Memory B cell (primary cell): Measurements from ENCODE around the gene ADIPOQ.
A peak's percentile ranks its signal among the peaks of the same experiment; 100 is the strongest.
"Not testable (repeated sequence)": the region's sequence is repeated elsewhere in the genome, so short reads cannot be mapped to it uniquely, and the experiment has no call there.

Experiments
- ATAC-seq: fragments of 150-1000 bp; cut with Tn5 transposase; 2 replicates; pipeline ENCODE4 v1.10.0; 2021; ENCODE audit warnings: low read depth, mild to moderate bottlenecking, moderate library complexity
- DNase-seq, 2 donors: peaks; one replicate each; pipeline ENCODE4 v3.0.0; 2022; ENCODE audit warnings: low spot score in 2 of 2
- H3K27ac Mint-ChIP-seq: one replicate; pipeline ENCODE4 v1.8.0; 2022; ENCODE audit warnings: mild to moderate bottlenecking, moderate library complexity, mixed read lengths
- H3K27me3 Mint-ChIP-seq: one replicate; pipeline ENCODE4 v1.8.0; 2022; ENCODE audit warnings: mixed read lengths
- H3K36me3 Mint-ChIP-seq: one replicate; pipeline ENCODE4 v1.8.0; 2022; ENCODE audit warnings: mild to moderate bottlenecking, mixed read lengths
- H3K4me1 Mint-ChIP-seq: one replicate; pipeline ENCODE4 v1.8.0; 2022; ENCODE audit warnings: mixed read lengths
- H3K4me3 Mint-ChIP-seq: one replicate; pipeline ENCODE4 v1.8.0; 2022; ENCODE audit warnings: mild to moderate bottlenecking, moderate library complexity, mixed read lengths
- H3K9me3 Mint-ChIP-seq: one replicate; pipeline ENCODE4 v1.8.0; 2022; ENCODE audit warnings: mixed read lengths

Gene ADIPOQ

DNA sequence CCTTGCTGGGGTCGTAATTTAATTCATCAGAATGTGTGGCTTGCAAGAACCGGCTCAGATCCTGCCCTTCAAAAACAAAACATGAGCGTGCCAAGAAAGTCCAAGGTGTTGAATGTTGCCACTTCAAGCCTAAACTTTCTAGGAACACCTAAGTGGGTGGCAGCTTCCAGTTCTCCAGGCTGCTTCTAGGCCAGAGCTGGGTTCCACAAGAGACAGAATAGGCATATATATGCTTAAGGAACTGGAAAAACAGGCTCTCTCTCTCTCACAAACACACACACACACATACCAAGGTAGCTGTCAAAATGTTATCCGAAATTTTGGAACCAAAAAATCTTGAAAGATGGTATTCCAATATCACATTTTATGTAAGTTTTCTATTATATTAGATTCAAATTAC lies 890 bp upstream of the ADIPOQ start:
- H3K27me3 Mint-ChIP-seq = peaks cover 9% of the 10 kb centered on the region
- H3K36me3 Mint-ChIP-seq = no peaks in the 10 kb centered on the region
- ATAC-seq = no peak

DNA sequence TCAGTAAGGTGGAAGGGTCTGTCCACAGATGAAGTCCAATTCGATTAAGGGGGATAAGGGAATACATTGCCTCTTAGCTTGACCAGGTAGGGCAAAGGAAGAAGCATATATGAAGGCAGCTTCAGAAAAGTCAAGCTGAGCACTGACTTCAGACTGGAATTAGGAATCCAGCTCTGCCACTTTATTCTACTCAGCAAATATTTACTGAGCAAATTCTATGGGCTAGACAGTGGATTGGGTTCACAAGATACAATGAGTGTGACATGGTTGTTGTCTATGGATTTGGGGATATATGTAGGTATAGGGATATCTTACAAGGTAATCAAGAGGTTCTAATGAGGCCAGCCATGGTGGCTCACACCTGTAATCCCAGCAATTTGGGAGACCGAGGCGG lies 526 bp downstream of the ADIPOQ start:
- peaks cover 11% of the 10 kb centered on the region for H3K27me3 Mint-ChIP-seq
- H3K4me1 Mint-ChIP-seq = no peaks in the 10 kb centered on the region
- H3K36me3 Mint-ChIP-seq = no peaks in the 10 kb centered on the region
- no peak overlapping the region for H3K4me3 Mint-ChIP-seq
- DNase-seq (no peak), ATAC-seq (no peak)
- H3K9me3 Mint-ChIP-seq = no peaks in the 10 kb centered on the region
- H3K27ac Mint-ChIP-seq = no peak overlapping the region

More for the DNA sequence above, 890 bp upstream of the ADIPOQ start:
- DNase-seq = no peak
- Mint-ChIP-seq H3K4me3 (no peak overlapping the region), H3K27ac (no peak overlapping the region), H3K4me1 (no peaks in the 10 kb centered on the region), H3K9me3 (no peaks in the 10 kb centered on the region)

DNA sequence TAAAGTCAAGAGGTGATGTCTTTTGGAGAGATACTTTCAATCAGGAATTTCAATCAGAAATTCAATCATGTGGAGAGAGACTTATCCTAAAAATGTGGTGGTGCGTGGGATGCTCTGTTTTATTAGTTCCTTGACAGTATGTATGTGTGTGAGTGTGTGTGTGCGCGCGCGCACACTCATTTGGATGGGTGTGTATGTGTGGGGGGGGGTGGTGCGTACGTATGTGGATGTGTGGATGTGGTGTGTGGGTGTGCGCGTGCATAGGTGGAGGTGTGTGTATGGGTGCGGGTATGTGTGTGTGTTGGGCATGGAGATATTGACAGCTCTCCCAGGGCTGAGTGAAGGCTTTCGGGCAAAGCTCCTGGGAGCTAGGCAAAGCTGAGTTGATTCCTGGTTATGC lies 2.4 kb downstream of the ADIPOQ start:
- ATAC-seq (no peak), DNase-seq (peak in 1 of 2 donors; percentile 3)
- Mint-ChIP-seq H3K4me3 (no peak overlapping the region), H3K36me3 (no peaks in the 10 kb centered on the region), H3K9me3 (no peaks in the 10 kb centered on the region), H3K27ac (no peak overlapping the region), H3K4me1 (peaks cover 5% of the 10 kb centered on the region), H3K27me3 (peaks cover 9% of the 10 kb centered on the region)

DNA sequence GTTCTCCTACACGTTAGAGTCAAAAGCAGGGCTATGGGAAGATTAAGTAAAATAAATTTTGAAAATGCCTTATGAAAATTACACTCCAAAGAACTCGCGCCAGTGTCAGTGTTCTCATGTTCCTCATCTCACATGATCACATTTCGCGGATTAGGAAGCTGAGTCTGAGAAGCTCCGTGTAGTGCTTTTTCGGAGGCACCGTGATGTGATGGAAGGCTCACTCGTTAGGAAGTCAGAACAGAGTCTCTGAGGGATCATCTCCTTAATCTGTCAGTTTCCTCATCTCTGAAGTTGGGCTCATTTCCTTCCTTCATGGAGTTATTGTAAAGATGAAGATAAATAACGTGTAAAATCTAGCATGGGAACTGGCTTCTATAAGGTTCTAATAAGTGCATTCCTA lies 3.2 kb downstream of the ADIPOQ start:
- Mint-ChIP-seq H3K4me3 (no peak overlapping the region), H3K9me3 (no peaks in the 10 kb centered on the region), H3K4me1 (peaks cover 5% of the 10 kb centered on the region), H3K27ac (no peak overlapping the region), H3K27me3 (peaks cover 9% of the 10 kb centered on the region), H3K36me3 (no peaks in the 10 kb centered on the region)
- ATAC-seq = no peak
- DNase-seq = no peak

DNA sequence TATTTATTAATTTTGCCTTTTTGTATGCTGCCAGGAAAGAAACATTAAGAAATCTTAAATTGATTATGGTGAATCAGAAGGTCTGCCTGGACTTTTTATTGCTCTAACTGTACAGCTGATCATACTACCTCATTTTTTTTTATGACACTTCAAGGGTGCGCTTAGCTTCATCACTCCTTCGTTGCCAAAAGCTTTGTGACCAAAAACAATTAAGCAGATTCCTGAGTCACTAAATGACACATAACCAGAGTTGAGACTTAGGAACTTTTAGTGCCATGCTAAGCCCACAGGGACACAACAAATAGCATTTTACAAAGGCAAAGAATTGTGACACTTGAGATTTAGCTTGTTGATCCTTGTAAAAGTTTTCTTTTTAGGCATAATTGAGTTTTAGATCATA lies 4.9 kb downstream of the ADIPOQ start:
- H3K36me3 Mint-ChIP-seq = no peaks in the 10 kb centered on the region
- ATAC-seq (no peak), DNase-seq (peak in 1 of 2 donors; percentile 1)
- peaks cover 12% of the 10 kb centered on the region for H3K4me1 Mint-ChIP-seq
- H3K27ac Mint-ChIP-seq = no peak overlapping the region
- H3K9me3 Mint-ChIP-seq = peaks cover 3% of the 10 kb centered on the region
- peaks cover 9% of the 10 kb centered on the region for H3K27me3 Mint-ChIP-seq
- no peak overlapping the region for H3K4me3 Mint-ChIP-seq

DNA sequence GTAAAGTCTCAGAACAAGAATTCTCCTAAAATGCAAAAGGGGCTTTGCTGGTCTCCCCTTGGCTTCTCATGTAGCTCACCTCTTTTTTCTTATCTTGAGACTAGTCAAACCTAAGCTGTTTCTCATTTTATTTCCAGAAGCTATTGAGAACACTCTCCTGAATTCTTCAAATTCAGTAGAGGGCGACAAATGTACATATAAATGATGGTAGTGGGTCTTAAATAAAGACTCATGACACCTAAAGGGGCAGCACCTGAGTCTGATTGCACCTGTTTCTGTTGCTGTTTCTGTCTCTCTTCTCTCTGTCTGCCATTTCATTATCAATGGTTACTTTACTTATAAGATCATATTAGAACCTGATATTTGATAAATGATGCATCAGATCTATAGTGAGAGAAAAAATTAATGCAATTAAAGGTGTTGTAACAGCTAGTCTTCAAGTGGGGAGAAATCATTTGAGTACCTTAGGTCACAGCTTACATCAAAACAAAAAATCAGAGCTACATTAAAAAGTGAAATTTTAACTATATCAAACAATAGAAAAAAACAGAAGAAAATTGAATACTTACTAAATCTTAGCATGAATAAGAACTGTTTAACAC lies 7.0 kb downstream of the ADIPOQ start:
- peak in 1 of 2 donors; percentile 62 for DNase-seq
- peak overlapping the region; percentile 64 for H3K27ac Mint-ChIP-seq

DNA sequence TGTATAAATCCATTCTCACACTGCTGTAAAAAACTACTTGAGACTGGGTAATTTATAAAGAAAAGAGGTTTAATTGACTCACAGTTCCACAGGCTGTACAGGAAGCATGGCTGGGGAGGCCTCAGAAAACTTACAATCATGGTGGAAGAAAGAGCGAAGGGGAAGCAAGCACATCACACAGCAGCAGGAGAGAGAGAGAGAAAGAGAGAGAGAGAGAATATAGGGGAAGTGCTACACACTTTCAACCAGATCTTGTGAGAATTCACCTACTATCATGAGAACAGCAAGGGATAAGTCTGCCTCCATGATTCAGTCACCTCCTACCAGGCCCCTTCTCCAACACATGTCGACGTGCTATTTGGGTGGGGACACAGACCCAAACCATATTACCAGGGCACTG lies 9.3 kb downstream of the ADIPOQ start:
- Mint-ChIP-seq H3K4me1 (peaks cover 12% of the 10 kb centered on the region), H3K27ac (peak overlapping the region; percentile 4)
- H3K4me3 Mint-ChIP-seq = not testable (repeated sequence)

More for the DNA sequence above, 7.0 kb downstream of the ADIPOQ start:
- Mint-ChIP-seq H3K27me3 (peaks cover 7% of the 10 kb centered on the region), H3K4me3 (no peak overlapping the region), H3K36me3 (no peaks in the 10 kb centered on the region), H3K4me1 (peaks cover 12% of the 10 kb centered on the region), H3K9me3 (peaks cover 3% of the 10 kb centered on the region)
- peak; percentile 98 for ATAC-seq

DNA sequence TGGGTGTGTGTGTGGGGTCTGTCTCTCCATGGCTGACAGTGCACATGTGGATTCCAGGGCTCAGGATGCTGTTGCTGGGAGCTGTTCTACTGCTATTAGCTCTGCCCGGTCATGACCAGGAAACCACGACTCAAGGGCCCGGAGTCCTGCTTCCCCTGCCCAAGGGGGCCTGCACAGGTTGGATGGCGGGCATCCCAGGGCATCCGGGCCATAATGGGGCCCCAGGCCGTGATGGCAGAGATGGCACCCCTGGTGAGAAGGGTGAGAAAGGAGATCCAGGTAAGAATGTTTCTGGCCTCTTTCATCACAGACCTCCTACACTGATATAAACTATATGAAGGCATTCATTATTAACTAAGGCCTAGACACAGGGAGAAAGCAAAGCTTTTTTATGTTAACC lies 10.5 kb downstream of the ADIPOQ start:
- Mint-ChIP-seq H3K4me1 (peaks cover 16% of the 10 kb centered on the region), H3K9me3 (peaks cover 7% of the 10 kb centered on the region), H3K27ac (no peak overlapping the region), H3K36me3 (peaks cover 3% of the 10 kb centered on the region), H3K4me3 (no peak overlapping the region), H3K27me3 (no peaks in the 10 kb centered on the region)
- DNase-seq = no peak
- ATAC-seq = no peak

More for the DNA sequence above, 9.3 kb downstream of the ADIPOQ start:
- not testable (repeated sequence) for H3K9me3 Mint-ChIP-seq, H3K27me3 Mint-ChIP-seq, H3K36me3 Mint-ChIP-seq, DNase-seq
- peak; percentile 50 for ATAC-seq

DNA sequence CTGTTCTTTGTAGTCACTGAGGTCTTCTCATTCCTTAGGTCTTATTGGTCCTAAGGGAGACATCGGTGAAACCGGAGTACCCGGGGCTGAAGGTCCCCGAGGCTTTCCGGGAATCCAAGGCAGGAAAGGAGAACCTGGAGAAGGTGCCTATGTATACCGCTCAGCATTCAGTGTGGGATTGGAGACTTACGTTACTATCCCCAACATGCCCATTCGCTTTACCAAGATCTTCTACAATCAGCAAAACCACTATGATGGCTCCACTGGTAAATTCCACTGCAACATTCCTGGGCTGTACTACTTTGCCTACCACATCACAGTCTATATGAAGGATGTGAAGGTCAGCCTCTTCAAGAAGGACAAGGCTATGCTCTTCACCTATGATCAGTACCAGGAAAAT lies 11.6 kb downstream of the ADIPOQ start:
- Mint-ChIP-seq H3K4me1 (peaks cover 16% of the 10 kb centered on the region), H3K27me3 (no peaks in the 10 kb centered on the region), H3K36me3 (peaks cover 3% of the 10 kb centered on the region), H3K27ac (no peak overlapping the region), H3K9me3 (peaks cover 8% of the 10 kb centered on the region), H3K4me3 (no peak overlapping the region)
- DNase-seq = no peak
- ATAC-seq = no peak

DNA sequence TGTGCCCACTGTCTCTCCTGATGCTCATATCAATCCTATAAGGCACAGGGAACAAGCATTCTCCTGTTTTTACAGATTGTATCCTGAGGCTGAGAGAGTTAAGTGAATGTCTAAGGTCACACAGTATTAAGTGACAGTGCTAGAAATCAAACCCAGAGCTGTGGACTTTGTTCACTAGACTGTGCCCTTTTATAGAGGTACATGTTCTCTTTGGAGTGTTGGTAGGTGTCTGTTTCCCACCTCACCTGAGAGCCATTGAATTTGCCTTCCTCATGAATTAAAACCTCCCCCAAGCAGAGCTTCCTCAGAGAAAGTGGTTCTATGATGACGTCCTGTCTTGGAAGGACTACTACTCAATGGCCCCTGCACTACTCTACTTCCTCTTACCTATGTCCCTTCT lies 12.4 kb downstream of the ADIPOQ start:
- ATAC-seq = no peak
- Mint-ChIP-seq H3K27me3 (no peaks in the 10 kb centered on the region), H3K36me3 (peaks cover 3% of the 10 kb centered on the region), H3K4me1 (peaks cover 11% of the 10 kb centered on the region), H3K4me3 (no peak overlapping the region), H3K9me3 (peaks cover 9% of the 10 kb centered on the region), H3K27ac (no peak overlapping the region)
- DNase-seq = no peak

DNA sequence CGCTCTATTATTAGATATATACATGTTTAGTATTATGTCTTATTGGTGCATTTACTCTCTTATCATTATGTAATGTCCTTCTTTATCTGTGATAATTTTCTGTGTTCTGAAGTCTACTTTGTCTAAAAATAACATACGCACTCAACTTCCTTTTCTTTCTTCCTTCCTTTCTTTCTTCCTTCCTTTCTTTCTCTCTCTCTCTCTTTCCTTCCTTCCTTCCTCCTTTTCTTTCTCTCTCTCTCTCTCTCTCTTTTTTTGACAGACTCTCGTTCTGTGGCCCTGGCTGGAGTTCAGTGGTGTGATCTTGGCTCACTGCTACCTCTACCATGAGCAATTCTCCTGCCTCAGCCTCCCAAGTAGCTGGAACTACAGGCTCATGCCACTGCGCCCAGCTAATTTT lies 15.2 kb downstream of the ADIPOQ start:
- Mint-ChIP-seq H3K36me3 (peaks cover 3% of the 10 kb centered on the region), H3K9me3 (peaks cover 6% of the 10 kb centered on the region), H3K4me1 (peaks cover 4% of the 10 kb centered on the region), H3K4me3 (no peak overlapping the region), H3K27me3 (no peaks in the 10 kb centered on the region), H3K27ac (peak overlapping the region; percentile 66)
- DNase-seq (no peak), ATAC-seq (no peak)

DNA sequence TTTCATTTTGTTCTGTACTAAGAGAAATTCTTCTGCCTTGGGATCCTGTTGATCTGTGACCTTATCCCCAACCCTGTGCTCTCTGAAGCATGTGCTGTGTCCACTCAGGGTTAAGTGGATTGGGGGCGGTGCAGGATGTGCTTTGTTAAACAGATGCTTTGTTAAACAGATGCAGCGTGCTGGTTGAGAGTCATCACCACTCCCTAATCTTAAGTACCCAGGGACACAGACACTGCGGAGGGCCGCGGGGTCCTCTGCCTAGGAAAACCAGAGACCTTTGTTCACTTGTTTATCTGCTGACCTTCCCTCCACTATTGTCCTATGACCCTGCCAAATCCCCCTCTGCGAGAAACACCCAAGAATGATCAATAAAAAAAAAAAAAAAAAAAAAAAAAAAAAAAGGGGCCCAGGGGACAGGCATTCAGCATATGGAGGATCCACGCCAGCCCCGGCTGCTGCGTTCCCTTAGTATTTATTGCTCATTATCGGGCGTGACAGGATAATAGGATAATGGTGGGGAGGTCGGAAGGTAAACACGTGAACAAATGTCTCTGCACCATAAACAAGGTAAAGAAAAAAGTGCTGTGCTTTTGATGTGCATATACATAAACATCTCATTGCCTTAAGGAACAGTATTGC lies 22.8 kb downstream of the ADIPOQ start:
- DNase-seq, H3K36me3 Mint-ChIP-seq, H3K27ac Mint-ChIP-seq, H3K27me3 Mint-ChIP-seq, H3K4me1 Mint-ChIP-seq, H3K4me3 Mint-ChIP-seq, H3K9me3 Mint-ChIP-seq, ATAC-seq: not testable (repeated sequence)

DNA sequence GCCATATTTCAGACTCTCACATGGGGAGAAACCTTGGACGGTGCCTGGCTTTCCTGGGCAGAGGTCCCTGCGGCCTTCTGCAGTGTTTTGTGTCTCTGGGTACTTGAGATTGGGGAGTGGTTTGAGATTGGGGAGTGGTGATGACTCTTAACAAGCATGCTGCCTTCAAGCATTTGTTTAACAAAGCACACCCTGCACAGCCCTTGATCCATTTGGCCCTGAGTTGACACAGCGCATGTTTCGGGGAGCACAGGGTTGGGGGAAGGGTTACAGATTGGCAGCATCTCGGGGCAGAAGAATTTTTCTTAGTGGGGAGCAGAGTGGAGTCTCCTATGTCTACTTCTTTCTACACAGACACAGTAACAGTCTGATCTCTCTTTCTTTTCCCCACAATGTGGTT lies 23.6 kb downstream of the ADIPOQ start:
- not testable (repeated sequence) for H3K36me3 Mint-ChIP-seq, ATAC-seq, H3K27ac Mint-ChIP-seq, H3K9me3 Mint-ChIP-seq, H3K27me3 Mint-ChIP-seq, H3K4me1 Mint-ChIP-seq, DNase-seq, H3K4me3 Mint-ChIP-seq

DNA sequence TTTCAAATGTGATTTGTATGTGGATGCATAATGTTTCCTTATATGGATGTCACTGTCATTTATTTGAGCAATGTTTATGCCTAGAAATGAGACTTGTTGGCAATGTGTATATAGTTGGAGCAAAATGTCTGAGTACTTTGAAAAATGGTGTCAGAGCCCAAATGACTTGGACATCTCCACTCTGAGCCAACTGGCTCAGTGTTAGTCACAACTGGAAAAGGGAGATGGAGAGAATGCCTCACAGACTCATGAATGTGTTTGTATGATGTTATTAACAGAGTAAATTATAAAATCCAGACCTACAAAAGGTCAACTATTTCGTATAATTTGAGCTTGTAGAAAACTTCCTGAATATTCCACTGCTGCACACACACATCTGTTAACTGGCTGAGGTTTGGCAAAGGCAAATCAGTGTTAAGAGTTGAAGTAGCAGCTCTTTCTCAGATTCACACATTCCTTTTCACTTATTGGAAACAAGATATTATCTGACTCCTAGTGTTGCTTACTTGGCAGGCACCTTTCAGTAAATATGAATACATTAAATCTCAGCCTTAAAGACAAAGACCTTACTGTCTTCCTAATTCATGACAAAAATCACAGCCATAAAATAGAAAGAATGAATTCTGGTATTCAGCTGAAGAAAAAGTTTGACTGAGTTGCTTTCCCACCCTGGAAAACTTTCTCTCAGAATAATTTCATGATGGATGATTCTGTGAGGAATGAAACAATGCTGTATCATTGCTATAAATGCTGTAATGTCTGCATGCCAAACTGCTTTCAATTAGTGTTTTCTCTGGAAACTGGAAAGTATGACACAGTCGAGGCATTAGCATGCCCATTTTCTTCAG lies 27.0 kb downstream of the ADIPOQ start:
- Mint-ChIP-seq H3K36me3 (no peaks in the 10 kb centered on the region), H3K27me3 (no peaks in the 10 kb centered on the region), H3K27ac (no peak overlapping the region), H3K4me3 (no peak overlapping the region), H3K4me1 (peaks cover 11% of the 10 kb centered on the region), H3K9me3 (no peaks in the 10 kb centered on the region)
- DNase-seq = no peak
- no peak for ATAC-seq
